Upper lobe of left lung (tissue), 4 donors: ENCODE measurements around the gene TSPAN2.

ENCODE experiments used
- POLR2A ChIP-seq, 4 donors: fragments of 450-650 bp; IDR thresholded peaks; one replicate each; pipeline ENCODE4 v1.5.1; 2016 to 2017; ENCODE audit warnings: antibody characterized with exemption in 4 of 4, mild to moderate bottlenecking in 2 of 4
- POLR2AphosphoS5 ChIP-seq, 2 donors: sonication (generic); formaldehyde crosslinking; IDR thresholded peaks; one replicate each; pipeline ENCODE4 v1.5.1; 2017; ENCODE audit warnings: antibody characterized with exemption in 2 of 2

- TF ChIP-seq POLR2AphosphoS5 (IDR thresholded peaks at IDR 0.05) (no peak), POLR2A (IDR thresholded peaks at IDR 0.05) (no peak)
These were observed 25.9 kb downstream of the TSPAN2 start for GRCh38 chr1:115063228-115063901.
